GM12865 (cell line): ENCODE results near the gene INPP5A.

Experiments used
- DNase-seq: peaks from one replicate; pipeline ENCODE4 v3.0.0; 2010; ENCODE audit warnings: low read depth
- H3K4me3 ChIP-seq: 2 replicates; pipeline ENCODE4 v1.5.1; 2011; ENCODE audit warnings: mild to moderate bottlenecking, low read depth, low read length, control low read depth
- TF ChIP-seq, protein P1 (sequence below): IDR thresholded peaks from 2 replicates; pipeline ENCODE4 v1.5.1; 2011; ENCODE audit warnings: low read length, control low read depth, low read depth, inconsistent platforms; ENCODE audit not compliant: insufficient read depth; ENCODE audit errors: missing control alignments

The INPP5A gene

GRCh38 chr10:132662186-132662920, 124.8 kb downstream of the INPP5A start:
- TF ChIP-seq, protein P1, sequence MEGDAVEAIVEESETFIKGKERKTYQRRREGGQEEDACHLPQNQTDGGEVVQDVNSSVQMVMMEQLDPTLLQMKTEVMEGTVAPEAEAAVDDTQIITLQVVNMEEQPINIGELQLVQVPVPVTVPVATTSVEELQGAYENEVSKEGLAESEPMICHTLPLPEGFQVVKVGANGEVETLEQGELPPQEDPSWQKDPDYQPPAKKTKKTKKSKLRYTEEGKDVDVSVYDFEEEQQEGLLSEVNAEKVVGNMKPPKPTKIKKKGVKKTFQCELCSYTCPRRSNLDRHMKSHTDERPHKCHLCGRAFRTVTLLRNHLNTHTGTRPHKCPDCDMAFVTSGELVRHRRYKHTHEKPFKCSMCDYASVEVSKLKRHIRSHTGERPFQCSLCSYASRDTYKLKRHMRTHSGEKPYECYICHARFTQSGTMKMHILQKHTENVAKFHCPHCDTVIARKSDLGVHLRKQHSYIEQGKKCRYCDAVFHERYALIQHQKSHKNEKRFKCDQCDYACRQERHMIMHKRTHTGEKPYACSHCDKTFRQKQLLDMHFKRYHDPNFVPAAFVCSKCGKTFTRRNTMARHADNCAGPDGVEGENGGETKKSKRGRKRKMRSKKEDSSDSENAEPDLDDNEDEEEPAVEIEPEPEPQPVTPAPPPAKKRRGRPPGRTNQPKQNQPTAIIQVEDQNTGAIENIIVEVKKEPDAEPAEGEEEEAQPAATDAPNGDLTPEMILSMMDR = no peak
- DNase-seq = no peak
- no peak overlapping the region for H3K4me3 ChIP-seq

- H3K4me3 ChIP-seq = no peak overlapping the region
- DNase-seq = no peak
- TF ChIP-seq, protein P1 = no peak
Observed at GRCh38 chr10:132663666-132664365, 126.2 kb downstream of the INPP5A start.

- TF ChIP-seq, protein P1 = no peak
- no peak for DNase-seq
- no peak overlapping the region for H3K4me3 ChIP-seq
Observed at GRCh38 chr10:132664407-132664806, 126.8 kb downstream of the INPP5A start.

GRCh38 chr10:132664883-132665282, 127.3 kb downstream of the INPP5A start:
- H3K4me3 ChIP-seq = no peak overlapping the region
- DNase-seq = no peak
- TF ChIP-seq, protein P1 = no peak

- DNase-seq = no peak
- no peak overlapping the region for H3K4me3 ChIP-seq
- TF ChIP-seq, protein P1 = no peak
Observed at GRCh38 chr10:132665946-132666704, 128.5 kb downstream of the INPP5A start.

DNA sequence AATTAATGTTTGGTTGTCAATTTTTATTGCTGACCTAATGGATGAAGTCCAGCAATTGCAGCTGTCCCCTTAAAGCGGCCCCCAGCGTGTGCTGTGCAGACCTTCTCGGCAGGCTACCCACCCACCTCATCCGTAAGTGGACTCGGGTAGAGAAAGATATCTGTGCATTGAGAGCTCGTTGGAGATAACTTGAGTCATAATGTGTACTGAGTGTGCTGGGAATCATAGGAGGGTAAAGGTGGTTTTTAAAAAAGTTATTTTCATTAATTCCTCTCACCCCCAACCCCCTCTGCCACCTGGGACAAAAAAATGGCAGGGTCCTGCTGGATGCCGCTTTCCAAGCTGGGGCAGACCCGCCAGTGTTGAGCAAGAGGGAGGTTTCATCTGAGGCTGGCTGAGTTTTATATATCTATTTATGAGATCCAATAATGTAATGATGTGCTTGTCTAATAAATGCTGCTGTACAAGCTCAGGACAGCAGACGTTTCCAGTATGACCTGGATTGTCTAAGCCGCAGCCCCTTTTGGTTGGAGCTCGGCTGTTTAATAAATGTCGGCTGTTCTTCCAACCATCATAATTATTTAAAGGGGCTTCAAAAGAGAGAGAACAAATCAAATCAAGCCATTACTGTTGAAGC, 129.2 kb downstream of the INPP5A start:
- TF ChIP-seq, protein P1 = no peak
- DNase-seq = no peak
- H3K4me3 ChIP-seq = no peak overlapping the region
